Spleen (tissue), 7 donors: ENCODE data around the gene ACTR3C.

Experiments used
- POLR2A ChIP-seq, 3 donors: fragments of 450-650 bp; IDR thresholded peaks; one replicate each; pipeline ENCODE4 v1.5.1; 2017; ENCODE audit warnings: antibody characterized with exemption in 3 of 3, mild to moderate bottlenecking in 1 of 3
- POLR2AphosphoS5 ChIP-seq, 3 donors: sonication (generic); formaldehyde crosslinking; IDR thresholded peaks; one replicate each; pipeline ENCODE4 v1.5.1; 2017; ENCODE audit warnings: antibody characterized with exemption in 3 of 3
- TF ChIP-seq, protein P1 (sequence below), 11 experiments: fragments of 200-600 bp in 7 of 11; fragments of 450-650 bp in 4 of 11; sonication (generic) in 4 of 11; IDR thresholded peaks in 8 of 11; conservative IDR thresholded peaks in 3 of 11; 1 replicate in 7 of 11; 2 replicates in 4 of 11; pipeline versions ENCODE4 v1.4.0 to v1.8.0; 2016 to 2021; ENCODE audit warnings: antibody characterized with exemption in 11 of 11, inconsistent platforms in 4 of 11, mild to moderate bottlenecking in 1 of 11
- donor health status: DM: no; HTN: no; CAD: no; lungs with moderate emphysema.
- donor health status: DM: no; HTN: no; CAD: no.
- donor health status: DM: no; HTN: no; CAD: no.

GRCh38 chr7:150324373-150324961, 1.1 kb upstream of the ACTR3C start:
- TF ChIP-seq, protein P1, sequence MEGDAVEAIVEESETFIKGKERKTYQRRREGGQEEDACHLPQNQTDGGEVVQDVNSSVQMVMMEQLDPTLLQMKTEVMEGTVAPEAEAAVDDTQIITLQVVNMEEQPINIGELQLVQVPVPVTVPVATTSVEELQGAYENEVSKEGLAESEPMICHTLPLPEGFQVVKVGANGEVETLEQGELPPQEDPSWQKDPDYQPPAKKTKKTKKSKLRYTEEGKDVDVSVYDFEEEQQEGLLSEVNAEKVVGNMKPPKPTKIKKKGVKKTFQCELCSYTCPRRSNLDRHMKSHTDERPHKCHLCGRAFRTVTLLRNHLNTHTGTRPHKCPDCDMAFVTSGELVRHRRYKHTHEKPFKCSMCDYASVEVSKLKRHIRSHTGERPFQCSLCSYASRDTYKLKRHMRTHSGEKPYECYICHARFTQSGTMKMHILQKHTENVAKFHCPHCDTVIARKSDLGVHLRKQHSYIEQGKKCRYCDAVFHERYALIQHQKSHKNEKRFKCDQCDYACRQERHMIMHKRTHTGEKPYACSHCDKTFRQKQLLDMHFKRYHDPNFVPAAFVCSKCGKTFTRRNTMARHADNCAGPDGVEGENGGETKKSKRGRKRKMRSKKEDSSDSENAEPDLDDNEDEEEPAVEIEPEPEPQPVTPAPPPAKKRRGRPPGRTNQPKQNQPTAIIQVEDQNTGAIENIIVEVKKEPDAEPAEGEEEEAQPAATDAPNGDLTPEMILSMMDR (IDR thresholded peaks at IDR 0.05 in 8 of 11, conservative IDR thresholded peaks at IDR 0.05 in 3 of 11) = no peak
- TF ChIP-seq POLR2A (IDR thresholded peaks at IDR 0.05) (no peak), POLR2AphosphoS5 (IDR thresholded peaks at IDR 0.05) (no peak)
